Panc1 (cell line): Measurements from ENCODE around the gene DENND5B.

Experiments
- CTCF ChIP-seq: fragments of 450-650 bp; IDR thresholded peaks from 2 replicates; pipeline ENCODE4 v1.5.1; 2017; ENCODE audit warnings: mild to moderate bottlenecking
- POLR2AphosphoS5 ChIP-seq: IDR thresholded peaks from 2 replicates; pipeline ENCODE4 v1.6.1; 2012; ENCODE audit warnings: mild to moderate bottlenecking, low read depth, low read length, moderate library complexity

- TF ChIP-seq CTCF (no peak), POLR2AphosphoS5 (no peak)
These were observed 109.5 kb downstream of the DENND5B start for GRCh38 chr12:31481415-31481814.
